Measurements from ENCODE around the gene TIE1. TPM values are rescaled to one million over a fixed set of nuclear protein-coding genes. Genes with fewer than 3 reads are reported as not detected.

TIE1 gene
- total and polyA plus RNA-seq, 9 of the 15 experiments (the other 6 are each of a cell fraction or from before 2014, with no cell fraction given): 0.07 to 0.49 (median 0.14) TPM; not detected in 4

DNA sequence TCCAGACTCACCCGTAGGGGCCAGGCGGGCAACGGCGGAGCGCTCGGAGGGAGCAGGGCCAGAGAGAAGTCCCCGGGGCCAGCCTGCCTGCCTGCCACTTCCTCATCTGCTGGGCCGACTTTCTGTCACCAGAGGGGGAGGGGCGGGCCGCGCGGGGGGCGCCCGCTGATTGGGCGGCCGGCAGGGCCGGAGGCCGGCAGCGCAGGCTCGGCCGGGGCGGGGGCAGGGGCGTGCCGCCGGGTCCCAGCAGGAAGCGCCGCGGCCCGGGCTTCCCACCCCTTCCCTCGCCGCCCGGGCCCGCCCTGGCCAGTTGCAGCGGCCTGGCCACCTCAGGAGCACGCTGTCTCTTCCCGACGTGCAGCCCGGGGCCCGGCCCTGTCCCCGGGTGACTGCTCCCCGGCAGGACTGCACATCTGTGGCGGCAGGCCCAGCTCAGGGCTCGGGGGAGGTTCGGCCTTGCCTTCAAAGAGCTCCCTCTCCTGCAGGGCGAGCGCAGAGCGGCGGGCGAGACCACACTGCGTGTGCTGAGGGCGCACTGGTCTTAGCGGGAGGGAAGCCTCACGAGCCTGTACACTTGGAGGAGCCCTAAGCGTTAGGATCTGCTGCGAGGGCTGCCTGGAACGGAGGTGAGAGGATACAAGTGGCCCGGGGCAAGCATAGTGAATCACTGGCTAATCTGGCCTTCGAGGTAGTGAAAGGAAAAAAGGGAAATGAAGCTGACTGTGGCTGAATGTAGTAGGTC lies 67.3 kb downstream of the TIE1 start, which contains the start of gene ELOVL1 (continued):
- TF ChIP-seq, protein P1, sequence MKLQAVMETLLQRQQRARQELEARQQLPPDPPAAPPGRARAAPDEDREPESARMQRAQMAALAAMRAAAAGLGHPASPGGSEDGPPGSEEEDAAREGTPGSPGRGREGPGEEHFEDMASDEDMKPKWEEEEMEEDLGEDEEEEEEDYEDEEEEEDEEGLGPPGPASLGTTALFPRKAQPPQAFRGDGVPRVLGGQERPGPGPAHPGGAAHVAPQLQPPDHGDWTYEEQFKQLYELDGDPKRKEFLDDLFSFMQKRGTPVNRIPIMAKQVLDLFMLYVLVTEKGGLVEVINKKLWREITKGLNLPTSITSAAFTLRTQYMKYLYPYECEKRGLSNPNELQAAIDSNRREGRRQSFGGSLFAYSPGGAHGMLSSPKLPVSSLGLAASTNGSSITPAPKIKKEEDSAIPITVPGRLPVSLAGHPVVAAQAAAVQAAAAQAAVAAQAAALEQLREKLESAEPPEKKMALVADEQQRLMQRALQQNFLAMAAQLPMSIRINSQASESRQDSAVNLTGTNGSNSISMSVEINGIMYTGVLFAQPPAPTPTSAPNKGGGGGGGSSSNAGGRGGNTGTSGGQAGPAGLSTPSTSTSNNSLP (IDR thresholded peaks at IDR 0.05; ENCODE audit: borderline replicate concordance, low read depth, low read length): no peak
- TF ChIP-seq, protein P2, sequence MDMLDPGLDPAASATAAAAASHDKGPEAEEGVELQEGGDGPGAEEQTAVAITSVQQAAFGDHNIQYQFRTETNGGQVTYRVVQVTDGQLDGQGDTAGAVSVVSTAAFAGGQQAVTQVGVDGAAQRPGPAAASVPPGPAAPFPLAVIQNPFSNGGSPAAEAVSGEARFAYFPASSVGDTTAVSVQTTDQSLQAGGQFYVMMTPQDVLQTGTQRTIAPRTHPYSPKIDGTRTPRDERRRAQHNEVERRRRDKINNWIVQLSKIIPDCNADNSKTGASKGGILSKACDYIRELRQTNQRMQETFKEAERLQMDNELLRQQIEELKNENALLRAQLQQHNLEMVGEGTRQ (CRISPR knock-in tag; IDR thresholded peaks at IDR 0.05): no peak
- no peak for TF ChIP-seq PURB (CRISPR knock-in tag; IDR thresholded peaks at IDR 0.05; ENCODE audit: low read depth)
- no peak for TF ChIP-seq ZNF124 (CRISPR knock-in tag; IDR thresholded peaks at IDR 0.05)
- peak in 1 of 2 experiments; percentile 36; a peak in 1 of 4 replicates for TF ChIP-seq SRF (CRISPR knock-in tag; IDR thresholded peaks at IDR 0.05)
- TF ChIP-seq ZKSCAN8 (CRISPR knock-in tag; IDR thresholded peaks at IDR 0.05): no peak
- TF ChIP-seq EP300 (IDR thresholded peaks at IDR 0.05; ENCODE audit: low read length): peak; percentile 24; the same call in 1 of the 2 replicates
- TF ChIP-seq MYBL2 (IDR thresholded peaks at IDR 0.05; ENCODE audit: low read depth): no peak
- TF ChIP-seq MYBL2 (CRISPR knock-in tag; IDR thresholded peaks at IDR 0.05; ENCODE audit: borderline replicate concordance): no peak
- peak; percentile 68 for TF ChIP-seq TBP (optimal IDR thresholded peaks at IDR 0.05; ENCODE audit: low read depth, low read length)
- no peak for TF ChIP-seq CEBPB (tag; IDR thresholded peaks at IDR 0.05)
- TF ChIP-seq SMAD1 (IDR thresholded peaks at IDR 0.05; ENCODE audit: low read depth, low read length, partially characterized antibody): no peak
- peak; percentile 58; the same call in 1 of the 2 replicates for TF ChIP-seq ZNF12 (CRISPR knock-in tag; IDR thresholded peaks at IDR 0.05)
- peak; percentile 74 for TF ChIP-seq SIN3B (IDR thresholded peaks at IDR 0.05; ENCODE audit: low read depth)
- no peak; the same call in 1 of the 2 replicates for TF ChIP-seq MBD2 (IDR thresholded peaks at IDR 0.05; ENCODE audit: borderline replicate concordance, low read depth)
- TF ChIP-seq SRSF3 (IDR thresholded peaks at IDR 0.05; ENCODE audit: insufficient read depth, low read length): no peak
- peak; percentile 73; the same call in 1 of the 2 replicates for TF ChIP-seq DMBX1 (CRISPR knock-in tag; IDR thresholded peaks at IDR 0.05; ENCODE audit: borderline replicate concordance)
- TF ChIP-seq THRAP3 (IDR thresholded peaks at IDR 0.05; ENCODE audit: borderline replicate concordance): no peak
- no peak for TF ChIP-seq ZNF436 (CRISPR knock-in tag; IDR thresholded peaks at IDR 0.05)
- no peak for TF ChIP-seq ATF1 (CRISPR knock-in tag; IDR thresholded peaks at IDR 0.05)
- TF ChIP-seq ATF1 (tag; IDR thresholded peaks at IDR 0.05): peak; percentile 76
- TF ChIP-seq SRSF9 (IDR thresholded peaks at IDR 0.05; ENCODE audit: borderline replicate concordance, low read depth, low read length): no peak
- TF ChIP-seq GATA2 (CRISPR knock-in tag; IDR thresholded peaks at IDR 0.05): no peak
- no peak for TF ChIP-seq LEF1 (IDR thresholded peaks at IDR 0.05)
- peak; percentile 71; the same call in 1 of the 2 replicates for TF ChIP-seq ZNF583 (CRISPR knock-in tag; IDR thresholded peaks at IDR 0.05)
- peak; percentile 92 for TF ChIP-seq ATF7 (IDR thresholded peaks at IDR 0.05)
- no peak for TF ChIP-seq SRSF1 (IDR thresholded peaks at IDR 0.05; ENCODE audit: low read depth, low read length)
- TF ChIP-seq RBM15 (IDR thresholded peaks at IDR 0.05; ENCODE audit: insufficient read depth, low read length): no peak
- no peak for TF ChIP-seq MED1 (CRISPR knock-in tag; IDR thresholded peaks at IDR 0.05; ENCODE audit: borderline replicate concordance)
- no peak for TF ChIP-seq NR3C1 (CRISPR knock-in tag; IDR thresholded peaks at IDR 0.05)
- TF ChIP-seq CBFA2T3 (IDR thresholded peaks at IDR 0.05): no peak
